A549 (cell line): ENCODE results near the gene CDH4.

ENCODE experiments used
- CEBPB ChIP-seq, 2 experiments: fragments of >200 bp in 1 of 2; sonication (Bioruptor Twin) in 1 of 2; formaldehyde crosslinking in 1 of 2; IDR thresholded peaks; 2 replicates each; pipeline ENCODE4 v1.6.1; 2012 to 2016
- CHD2 ChIP-seq: fragments of 150-350 bp; IDR thresholded peaks from 2 replicates; pipeline ENCODE4 v1.6.1; 2014; ENCODE audit warnings: low read length; ENCODE audit not compliant: partially characterized antibody
- CTCF ChIP-seq: fragments of >200 bp; sonication (Bioruptor Twin); formaldehyde crosslinking; IDR thresholded peaks from 3 replicates; pipeline ENCODE4 v1.5.1; 2016
- FOSB ChIP-seq: fragments of 250-450 bp; sonication (Bioruptor Pico); IDR thresholded peaks from 2 replicates; pipeline ENCODE4 v1.5.0; 2020; ENCODE audit warnings: mild to moderate bottlenecking, moderate library complexity
- HDAC2 ChIP-seq: fragments of 200-600 bp; sonication (generic); IDR thresholded peaks from 2 replicates; pipeline ENCODE4 v1.6.1; 2016
- KDM1A ChIP-seq: fragments of 200-600 bp; sonication (generic); IDR thresholded peaks from 2 replicates; pipeline ENCODE4 v1.6.1; 2016; ENCODE audit warnings: low read depth, mild to moderate bottlenecking
- MYC ChIP-seq: IDR thresholded peaks from 2 replicates; pipeline ENCODE4 v1.6.1; 2012; ENCODE audit warnings: mild to moderate bottlenecking, inconsistent platforms, low read length, improper control_type of control experiment, borderline replicate concordance
- POLR2A ChIP-seq: IDR thresholded peaks from 2 replicates; pipeline ENCODE4 v1.6.1; 2012; ENCODE audit warnings: mild to moderate bottlenecking, low read length
- RFX5 ChIP-seq: fragments of 450-650 bp; IDR thresholded peaks from 2 replicates; pipeline ENCODE4 v1.7.1; 2014; ENCODE audit warnings: antibody characterized with exemption, mild to moderate bottlenecking, moderate library complexity
- SMC3 ChIP-seq: fragments of >200 bp; sonication (Bioruptor Twin); formaldehyde crosslinking; IDR thresholded peaks from 3 replicates; pipeline ENCODE4 v1.6.1; 2018; ENCODE audit warnings: inconsistent platforms
- SREBF2 ChIP-seq: fragments of 450-650 bp; IDR thresholded peaks from 2 replicates; pipeline ENCODE4 v1.6.1; 2014; ENCODE audit warnings: mild to moderate bottlenecking, moderate library complexity
- USF2 ChIP-seq: fragments of 450-650 bp; IDR thresholded peaks from 2 replicates; pipeline ENCODE4 v1.6.1; 2014; ENCODE audit warnings: antibody characterized with exemption

DNA sequence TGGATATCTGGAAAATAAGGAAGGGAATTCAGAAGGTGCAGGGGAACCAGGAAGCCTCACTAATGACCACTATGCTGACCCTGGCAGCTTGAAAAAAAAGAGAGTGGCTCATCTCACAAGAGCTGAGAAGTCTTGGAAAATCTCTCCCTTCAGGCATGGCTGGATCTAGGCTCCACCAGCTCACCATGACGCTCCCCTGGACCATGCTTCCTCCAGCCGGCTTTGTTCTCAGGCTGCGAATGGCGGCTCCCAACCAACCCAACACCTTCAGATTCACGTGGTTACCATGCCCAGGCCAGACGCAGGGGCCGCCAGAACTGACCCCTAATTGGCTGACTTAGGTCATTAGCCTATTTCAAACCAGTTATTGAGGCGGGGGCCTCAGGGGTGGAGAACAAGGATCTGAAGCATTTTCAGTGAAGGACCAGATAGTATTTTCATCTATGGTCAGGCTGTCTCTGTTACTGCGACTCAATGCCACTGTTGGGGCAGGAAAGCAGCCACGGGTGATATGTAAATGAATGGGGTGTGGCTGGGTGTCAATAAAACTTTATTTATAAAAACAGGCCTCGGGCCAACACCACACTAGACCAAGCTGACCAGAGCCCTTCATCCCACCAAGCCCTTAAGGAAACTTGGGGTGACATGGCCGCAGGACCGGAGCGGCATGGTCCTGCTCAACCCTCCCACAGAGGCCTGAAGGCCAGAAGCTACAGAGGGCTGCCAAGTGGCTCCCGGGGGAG, 653.9 kb downstream of the CDH4 start:
- TF ChIP-seq CTCF (no peak), HDAC2 (no peak), SREBF2 (no peak), USF2 (no peak), RFX5 (no peak), KDM1A (no peak), MYC (no peak), FOSB (no peak), CHD2 (no peak), CEBPB (IDR thresholded peaks at IDR 0.05) (no peak), SMC3 (no peak), POLR2A (no peak)
